NCI-H187 (cell line): Measurements from ENCODE around the gene CDHR3.

Experiments
- DNase-seq, 2 experiments: peaks; one replicate each; lab custom pipeline; 2025; lab: John Stamatoyannopoulos, UW

Gene CDHR3

DNA sequence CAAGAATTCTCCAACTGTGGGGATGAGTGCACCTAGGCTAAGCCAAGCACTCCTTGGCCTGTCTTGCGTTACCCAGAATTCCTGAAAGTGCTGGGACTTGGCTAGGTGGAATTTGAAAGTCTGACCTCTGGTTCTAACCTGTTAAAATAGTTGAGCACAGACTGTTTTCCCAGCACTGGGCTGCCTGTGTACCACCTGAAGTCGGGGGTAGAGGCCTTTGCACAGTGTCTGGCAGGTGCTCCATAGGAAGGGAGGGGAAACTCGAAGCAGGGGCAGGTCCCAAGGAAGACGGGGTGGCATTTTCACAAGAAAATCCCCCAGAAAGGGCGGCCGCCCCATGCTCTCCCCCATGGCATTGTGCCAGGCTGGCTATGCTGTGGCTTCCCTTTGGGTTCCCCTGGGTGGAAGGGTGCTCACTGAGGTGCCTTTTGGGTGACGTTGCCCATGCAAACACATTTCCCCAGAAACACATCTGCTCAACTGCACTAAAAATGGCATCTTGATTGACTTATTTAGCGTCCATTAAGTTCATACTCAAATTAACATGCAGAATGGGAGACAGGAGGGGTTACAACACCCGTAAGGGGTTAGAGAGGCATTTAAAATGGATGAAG, 86.2 kb downstream of the CDHR3 start:
- no peak for DNase-seq

DNA sequence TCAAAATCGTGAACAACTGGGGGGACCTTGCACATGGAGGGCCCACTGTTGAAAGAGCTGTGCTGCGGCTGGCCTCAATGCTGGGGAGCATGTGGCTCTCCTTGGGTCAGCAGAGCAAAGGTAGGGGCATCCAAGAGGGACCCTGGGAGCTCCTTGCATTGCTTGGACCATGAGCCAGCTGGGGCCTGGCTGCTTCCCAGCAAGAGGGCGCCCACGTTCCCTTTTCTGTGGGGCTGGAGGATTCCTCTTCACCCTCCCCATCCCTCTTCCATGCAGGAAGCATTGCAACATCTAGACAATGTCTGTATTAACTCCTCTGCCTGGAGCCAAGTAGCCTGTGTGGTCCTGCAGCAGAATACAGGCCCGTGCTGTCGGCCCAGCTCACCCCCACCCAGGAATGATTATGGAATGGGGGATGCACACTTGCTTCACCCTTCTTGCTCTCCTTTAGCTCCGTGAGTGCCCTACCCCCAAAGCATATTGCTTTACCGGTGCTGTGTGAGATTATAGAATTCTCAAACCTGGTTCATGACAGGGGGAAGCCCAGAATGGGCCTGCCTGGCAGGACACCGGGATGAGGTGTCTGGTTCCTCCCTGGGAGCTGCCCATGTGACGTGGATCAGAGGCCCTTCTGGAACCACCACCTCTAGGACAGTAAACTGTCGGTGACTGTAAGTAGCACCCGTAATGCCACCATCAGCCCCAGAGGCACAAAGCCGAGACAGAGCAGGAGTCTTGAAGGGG, 87.1 kb downstream of the CDHR3 start:
- DNase-seq: no peak

DNA sequence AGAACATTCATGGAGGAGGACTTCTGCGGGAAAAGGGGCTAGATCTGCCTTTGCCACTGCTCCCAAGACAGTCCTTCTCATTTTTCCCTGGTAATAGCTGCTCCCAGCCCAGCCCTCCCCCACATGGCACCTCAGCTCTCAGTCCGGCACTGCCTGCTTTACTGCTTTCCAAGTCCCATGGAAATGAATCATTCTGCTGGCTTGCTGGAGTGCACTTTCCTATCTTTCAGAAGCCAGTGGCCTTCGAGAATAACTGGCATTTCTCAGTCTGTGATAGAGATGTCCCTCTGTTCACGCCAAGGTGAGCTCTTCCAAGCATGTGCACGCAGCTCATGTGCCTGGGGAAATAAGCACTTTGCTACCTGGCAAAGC, 87.7 kb downstream of the CDHR3 start:
- DNase-seq: no peak

DNA sequence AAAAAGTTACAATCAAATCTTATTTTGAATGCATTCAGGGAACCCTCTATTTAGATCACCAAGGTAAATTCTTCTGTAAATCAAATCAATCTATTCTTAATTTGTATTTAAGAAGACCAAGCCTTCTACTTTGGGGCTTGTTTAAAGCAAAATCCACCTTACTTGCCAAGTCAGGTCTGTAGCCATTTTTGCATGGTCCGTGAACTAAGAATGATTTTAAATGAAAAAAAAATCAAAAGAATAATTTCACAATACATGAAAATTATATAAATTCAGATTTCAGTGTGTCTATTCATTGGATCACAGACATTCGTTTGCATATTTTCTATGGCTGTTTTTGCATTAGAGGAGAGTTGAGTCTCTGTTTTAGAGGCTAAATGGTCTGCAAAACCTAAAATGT, 89.6 kb downstream of the CDHR3 start:
- DNase-seq: no peak

DNA sequence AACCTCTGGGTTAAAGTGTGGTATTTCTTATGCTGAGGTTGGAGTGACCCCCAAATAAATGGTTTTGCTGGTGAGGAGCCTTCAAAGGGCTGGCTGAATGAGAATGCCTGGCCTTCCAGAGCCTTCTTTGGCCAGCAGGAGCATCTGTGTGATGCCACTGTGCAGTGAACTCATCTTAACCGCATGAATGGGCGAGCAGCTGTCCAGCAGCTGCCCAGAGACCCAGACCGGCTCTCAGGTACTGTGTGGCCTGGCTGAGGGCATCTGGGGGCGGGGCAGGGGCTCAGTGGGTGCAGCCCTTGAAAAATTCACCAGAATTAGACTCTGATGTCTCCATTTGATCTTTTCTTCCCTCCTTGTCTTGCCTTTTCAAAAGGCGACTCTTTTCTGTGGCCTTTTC, 90.0 kb downstream of the CDHR3 start:
- DNase-seq: no peak

DNA sequence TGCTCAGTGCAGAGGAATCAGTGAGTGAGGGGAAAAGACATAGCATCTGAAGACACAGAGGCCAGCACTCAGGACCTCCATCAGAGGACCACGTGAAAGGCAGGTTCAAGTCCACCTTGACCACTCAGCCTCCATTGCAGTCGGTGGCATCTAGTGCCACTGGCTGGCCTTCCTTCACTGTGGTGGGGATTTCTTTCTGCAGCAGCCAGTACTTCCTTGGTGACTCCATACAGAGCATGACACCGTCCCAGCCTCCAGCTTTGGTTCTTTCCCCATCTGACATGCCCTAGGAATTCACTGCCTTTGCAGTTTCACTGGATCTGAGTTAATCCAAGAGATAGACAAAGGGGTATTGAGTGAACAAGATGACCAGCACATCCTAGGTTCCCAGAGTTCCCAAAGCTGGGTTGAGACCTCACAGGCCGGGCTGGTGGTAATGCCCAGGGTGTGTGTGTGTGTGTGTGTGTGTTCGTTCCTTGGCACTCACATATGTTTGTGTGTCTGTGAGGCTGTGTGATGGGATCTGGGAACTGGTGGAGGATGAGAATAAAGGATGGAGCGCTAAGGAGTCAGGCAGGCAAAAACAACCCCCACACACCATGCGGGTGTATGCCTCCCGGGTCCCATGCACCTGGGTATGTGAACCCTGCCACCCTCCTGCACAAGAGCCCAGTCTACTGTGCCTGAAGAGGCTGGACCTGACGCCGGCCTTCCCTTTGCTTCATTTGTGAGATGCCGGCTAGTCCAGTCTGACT, 91.3 kb downstream of the CDHR3 start:
- no peak for DNase-seq

DNA sequence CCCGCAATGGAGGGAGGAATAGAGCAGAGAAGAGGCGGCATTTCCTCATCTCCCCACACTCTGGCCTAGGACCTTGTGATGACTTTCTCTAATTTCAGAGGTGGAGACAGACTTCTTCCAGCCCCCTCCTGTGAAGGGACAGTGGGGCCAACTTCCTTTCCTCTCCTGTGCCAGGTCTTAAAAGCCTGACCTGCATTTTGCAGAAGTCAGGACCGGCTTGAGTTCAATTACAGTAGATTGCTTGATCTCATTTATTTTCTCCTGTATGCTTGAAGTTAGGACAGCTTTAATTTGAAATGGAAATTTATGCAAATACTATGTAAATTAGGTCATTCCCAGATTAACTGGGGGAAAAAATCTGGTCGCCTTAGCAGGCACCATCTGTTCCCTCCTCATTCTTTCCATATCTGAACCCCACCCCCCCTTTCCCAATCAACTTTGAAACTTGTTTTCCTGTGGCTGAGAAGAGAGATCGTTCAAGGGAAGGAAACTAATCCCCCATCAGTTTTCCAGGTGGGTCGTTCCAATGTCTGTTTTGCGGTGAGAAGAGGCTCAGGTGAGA, 92.0 kb downstream of the CDHR3 start:
- DNase-seq: no peak

DNA sequence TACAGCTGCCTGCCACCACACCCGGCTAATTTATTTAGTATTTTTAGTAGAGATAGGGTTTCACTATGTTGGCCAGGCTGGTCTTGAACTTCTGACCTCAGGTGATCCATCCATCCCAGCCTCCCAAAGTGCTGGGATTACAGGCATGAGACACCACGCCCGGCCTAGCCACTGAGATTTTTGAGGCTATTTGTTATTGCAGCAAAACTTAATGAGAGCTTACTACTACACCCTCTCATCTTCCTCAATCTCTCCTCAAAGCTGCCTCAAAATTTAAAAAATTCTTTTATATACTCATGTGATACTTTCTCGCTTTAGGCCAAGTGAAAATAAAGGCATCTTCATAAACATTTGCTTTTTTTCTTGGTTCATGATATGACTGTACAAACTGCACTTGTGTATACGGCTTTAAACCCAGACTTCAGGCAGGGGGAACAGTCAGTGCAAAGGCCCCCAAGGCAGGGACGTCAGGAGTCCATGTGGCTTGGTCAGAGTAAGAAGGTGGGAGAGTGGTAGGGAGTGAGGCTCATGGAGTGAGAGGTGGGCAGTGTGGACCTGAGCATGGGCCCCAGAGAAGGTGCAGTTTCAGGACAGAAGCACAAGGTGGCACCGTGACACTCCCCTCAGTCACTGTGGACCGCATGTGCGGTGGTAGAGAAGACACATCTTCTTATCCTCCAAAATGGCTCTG, 93.6 kb downstream of the CDHR3 start:
- peak; percentile 17 to 46 for DNase-seq

DNA sequence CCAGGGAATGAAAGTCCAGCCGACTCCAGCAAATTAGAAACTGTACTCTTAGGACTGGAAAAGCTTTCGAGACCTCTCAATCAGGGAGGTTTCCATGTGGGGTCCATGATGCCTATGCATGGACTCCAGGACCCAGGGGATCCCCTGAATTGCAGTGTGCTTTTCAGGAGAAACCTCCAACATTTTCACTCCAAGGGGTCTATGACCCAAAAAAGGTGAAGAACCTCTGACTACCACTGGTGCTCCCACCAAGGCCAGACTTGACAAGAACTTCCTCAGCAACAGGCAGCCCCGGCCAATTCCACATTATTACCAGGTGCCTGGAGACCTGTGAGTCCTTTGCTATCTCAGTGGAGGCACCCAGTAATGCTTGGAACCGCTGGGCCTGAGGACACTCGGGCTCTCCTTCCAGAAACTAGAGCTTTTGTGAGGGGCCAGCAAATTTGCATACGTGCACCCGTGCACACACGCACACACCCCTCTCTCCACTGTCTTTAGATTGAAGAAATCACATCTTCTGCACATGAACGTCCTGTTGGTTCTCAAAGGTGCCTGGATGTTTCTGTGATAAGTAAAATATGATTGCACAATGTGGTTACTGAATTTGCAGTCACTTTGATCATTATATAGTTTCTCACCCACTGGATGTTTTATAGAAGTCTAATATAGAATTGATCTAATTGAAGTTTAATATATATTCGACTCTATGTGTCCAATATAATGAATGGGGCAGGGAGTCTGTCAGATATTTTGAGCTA, 94.3 kb downstream of the CDHR3 start:
- no peak for DNase-seq

DNA sequence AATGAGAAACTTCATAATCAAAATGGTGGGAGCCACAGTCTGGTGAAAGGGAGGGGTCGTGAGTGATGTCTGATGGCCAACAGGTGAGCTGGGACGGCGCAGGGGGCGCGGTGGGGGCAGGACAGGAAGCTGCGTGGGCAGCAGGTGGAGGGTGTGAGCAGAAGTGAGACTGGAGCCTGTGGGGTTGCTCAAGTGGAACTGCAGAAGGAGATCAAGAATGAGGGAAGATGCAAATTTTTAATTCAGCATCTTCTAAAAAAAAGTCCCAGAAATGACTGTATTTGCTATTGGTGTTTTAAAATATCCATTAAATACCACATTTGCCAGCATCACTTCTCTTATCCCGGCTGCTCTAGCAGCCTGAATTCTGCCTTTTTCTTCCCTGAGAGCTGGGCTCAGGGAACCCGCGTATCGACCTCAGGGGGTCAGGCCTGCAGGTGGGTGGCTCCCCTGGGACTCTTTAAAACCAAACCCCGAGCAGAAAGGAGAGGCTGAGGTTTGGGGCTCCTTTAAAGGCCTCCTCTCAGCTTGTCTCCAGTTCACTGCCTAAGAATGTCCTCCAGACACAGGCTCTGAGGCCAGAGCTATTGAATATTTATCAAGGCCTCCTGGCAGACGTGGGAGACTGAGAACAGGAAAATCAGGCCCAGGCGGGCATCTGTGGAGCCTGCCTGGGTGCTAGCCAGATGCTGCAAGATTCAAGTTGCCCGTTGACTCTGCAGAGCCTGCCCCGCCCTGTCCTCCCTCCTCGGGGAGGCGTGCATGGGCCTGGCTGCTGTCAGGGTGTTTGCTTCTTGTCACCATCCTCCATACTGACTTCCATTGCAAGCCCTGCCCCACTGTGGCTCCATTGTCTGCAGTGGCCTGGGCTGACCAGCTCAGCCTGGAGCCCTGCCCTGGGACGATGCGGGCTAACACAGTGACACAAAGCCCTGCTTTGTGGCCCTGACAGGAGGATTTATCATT, 95.2 kb downstream of the CDHR3 start:
- DNase-seq: peak in 1 of 2 experiments; percentile 69

DNA sequence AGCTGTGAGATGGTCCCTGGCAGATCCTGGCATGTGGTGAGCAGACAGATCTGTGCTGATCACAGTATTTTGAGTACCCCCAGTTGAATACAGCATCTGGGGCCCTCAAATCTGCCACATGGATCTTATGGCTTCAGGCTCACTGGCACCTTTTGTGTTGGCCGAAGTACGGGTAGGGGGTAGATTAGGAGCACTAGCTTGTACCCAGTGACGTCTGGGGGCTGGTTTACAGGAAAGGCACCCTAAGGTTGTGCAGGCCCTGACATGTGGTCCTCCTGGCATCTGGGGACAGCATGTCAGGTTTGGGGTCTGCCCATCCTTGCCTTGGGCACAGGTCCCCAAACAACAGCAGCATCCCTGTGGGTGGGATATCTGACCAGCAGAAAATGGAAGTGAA, 95.9 kb downstream of the CDHR3 start:
- no peak for DNase-seq

DNA sequence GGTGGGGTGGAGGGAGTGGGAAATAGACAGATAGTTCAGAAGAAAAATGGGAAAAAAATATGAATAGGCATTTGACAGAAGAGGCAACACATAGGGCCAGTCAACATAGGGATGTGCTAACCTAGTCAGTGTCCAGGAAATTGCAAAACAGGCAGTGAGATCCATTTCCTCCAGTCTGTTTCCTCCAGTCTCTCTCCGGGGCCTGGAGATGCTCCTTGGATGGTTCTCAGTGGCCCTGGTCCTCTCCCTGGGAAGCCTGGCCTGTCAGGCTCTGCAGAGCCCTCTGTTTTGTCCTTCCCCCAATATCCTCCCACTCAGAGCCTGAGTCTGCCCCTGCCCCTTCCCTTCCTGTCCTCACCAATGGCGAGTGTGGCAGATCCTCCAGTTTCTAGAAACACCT, 96.5 kb downstream of the CDHR3 start:
- DNase-seq: no peak

DNA sequence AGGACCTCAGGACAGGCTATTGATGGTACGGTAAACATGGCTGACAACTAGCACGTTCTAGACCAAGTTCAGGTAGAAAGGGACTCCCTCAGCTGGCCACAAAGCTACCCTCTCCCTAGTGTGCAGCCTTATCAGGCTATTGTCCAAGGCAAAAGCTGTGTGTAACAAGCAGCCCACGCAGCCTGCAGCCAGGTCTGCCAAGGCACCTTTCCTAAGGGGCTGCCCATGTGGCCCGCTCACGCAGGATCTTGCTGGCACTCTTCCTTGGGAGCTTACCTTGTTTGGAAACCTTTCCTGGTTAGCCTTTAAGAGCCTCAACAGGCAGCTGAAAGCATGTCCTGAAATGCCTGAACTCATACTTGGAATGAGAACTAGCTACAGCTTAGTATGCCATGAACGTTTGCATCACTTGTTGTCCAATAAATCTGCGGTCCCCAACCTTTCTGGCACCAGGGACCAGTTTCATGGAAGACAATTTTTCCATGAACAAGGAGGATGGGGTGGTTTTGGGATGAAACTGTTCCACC, 97.4 kb downstream of the CDHR3 start:
- no peak for DNase-seq

DNA sequence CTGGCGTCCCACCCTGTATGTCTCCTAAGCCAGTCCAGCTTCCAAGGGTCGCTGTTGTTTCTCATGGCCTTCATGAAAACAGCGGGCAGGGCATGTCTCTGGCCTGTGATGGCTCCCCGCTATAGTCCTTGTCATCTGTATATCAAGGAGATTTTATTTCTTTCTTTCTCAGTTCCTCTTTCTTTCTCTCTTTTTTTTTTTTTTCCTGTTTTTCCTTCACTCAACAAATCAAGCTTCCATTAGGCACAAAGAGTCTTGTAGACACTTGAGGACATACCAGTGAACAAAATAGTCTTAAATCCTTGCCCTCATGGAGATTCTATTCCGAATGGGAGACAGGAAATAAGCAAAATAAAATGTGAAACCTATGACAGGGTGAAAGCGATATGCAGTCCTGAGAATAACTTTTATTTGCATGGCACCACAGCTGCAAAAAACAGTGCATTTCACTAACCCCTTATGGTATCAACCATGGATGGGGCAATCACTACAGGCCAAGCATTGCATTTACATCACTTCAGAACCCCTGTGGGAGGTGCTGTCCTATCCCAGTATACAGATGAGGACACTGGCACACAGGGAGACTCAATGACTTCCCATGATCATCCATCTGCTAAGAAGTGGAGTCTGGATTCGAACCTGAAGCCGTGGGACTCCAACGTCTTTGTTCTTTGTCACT, 98.4 kb downstream of the CDHR3 start:
- DNase-seq: no peak

DNA sequence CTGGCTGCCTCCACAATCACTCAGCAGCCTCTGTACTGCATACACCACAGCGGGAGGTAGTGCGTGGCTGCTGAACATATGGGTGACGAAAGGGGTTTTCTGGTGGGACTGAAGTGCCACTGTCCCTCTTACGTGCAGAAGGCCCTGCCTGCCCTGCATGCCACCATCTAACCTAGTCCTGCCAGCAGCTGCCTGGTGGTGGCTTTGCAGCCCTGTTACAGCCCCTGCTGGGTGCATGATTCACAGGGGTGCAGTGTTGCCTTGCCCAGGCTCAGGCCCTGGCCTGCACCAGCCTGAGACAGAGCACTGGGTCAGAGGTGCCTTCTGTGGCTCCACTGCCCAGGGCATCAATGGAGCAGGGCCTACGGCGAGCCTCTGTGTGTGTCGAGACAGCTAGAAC, 98.9 kb downstream of the CDHR3 start:
- DNase-seq: no peak

DNA sequence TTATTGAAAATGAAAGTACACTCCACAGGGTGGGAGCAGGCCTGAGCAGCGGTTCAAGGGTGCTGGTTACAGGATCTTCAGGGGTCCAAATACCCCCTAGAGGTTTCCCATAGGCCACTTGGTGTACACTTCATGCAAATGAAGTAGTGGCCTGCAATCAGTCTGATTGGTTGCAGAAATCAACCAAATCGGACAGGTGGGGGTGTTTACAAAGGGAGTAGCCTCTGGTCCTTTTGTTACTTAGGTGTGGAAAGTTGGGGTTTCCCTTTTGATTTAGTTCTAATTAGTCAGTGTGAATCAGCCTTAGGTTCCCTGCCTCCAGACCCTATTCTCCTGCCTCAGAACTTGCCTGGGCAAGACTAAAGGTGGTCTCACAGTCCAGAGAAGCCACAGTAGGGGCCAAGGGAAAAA, 99.5 kb downstream of the CDHR3 start:
- no peak for DNase-seq

DNA sequence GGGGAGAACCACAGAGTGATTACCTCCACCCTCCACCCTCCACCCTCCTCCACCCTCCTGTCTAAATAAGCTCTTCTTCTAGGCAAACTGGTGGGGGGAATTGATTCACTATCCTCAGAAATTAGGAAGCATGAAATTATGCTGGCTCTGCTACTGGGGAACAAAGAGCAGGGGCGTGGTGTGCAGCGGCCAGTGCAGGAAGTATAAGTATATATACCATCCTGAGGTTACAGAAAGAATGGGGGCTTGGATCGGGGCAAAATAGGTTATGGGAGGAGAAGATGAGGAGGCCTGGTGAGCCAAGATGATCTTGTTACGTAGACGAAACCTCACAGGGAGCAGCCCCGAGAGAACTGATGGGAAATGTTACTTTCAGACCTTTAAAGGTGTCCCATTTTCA, 100.0 kb downstream of the CDHR3 start:
- no peak for DNase-seq

DNA sequence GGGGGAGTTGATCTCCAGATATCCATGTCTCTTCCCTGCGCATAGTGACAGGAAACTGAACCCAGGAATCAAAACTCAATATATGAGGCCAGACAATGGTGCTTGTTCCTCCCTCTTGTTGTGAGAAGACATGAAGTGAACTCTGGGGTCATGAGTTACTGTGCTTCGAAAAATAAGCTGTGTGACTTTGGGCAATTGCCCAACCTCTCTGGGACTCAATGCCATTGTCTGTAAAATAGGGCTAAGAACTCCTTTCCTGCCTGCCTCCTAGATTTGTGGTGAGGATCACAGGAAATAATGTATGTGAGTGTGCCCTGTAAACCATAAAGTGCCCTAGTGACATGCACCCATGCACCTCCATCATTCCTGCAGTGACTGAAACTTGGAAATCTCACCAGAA, 100.6 kb downstream of the CDHR3 start:
- DNase-seq: no peak

DNA sequence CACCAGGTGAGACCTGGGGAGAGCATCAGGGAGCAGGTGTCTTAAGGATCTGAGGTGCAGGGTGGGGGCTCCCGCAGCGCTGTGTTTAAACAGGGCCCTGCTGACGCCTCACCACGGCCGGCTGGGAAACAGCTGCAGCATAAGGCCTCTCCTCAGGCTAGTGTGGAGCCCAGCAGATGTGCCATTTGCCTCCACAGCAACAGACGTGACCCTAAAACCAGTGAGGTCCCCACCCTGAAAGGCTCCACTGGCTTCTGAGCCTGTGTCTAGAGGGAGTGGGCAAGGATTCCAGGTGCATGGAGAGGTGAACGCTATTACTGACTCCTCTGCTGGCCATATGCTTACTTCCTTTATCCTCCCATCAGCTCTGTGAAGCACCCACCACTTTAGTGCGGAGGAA, 101.3 kb downstream of the CDHR3 start:
- DNase-seq: peak; percentile 27 to 61
